Smooth muscle cell (in vitro differentiated cells): ENCODE results near the gene LCORL. TPM values are rescaled to one million over a fixed set of nuclear protein-coding genes. Genes with fewer than 3 reads are reported as not detected.

Experiments used
- DNase-seq: peaks from one replicate; lab custom pipeline; 2025; ENCODE audit not compliant: unreplicated experiment; lab: John Stamatoyannopoulos, UW
- H2AFZ ChIP-seq: fragments of 200-600 bp; sonication (generic); 2 replicates; pipeline ENCODE4 v1.6.0; 2016; ENCODE audit warnings: antibody characterized with exemption, low read depth, mild to moderate bottlenecking
- H3F3A ChIP-seq: fragments of 200-600 bp; sonication (generic); 2 replicates; pipeline ENCODE4 v1.6.0; 2017; ENCODE audit warnings: antibody characterized with exemption, low read depth
- H3K27ac ChIP-seq: fragments of 200-600 bp; sonication (generic); 2 replicates; pipeline ENCODE4 v1.5.1; 2016; ENCODE audit warnings: low read depth, mild to moderate bottlenecking
- H3K27me3 ChIP-seq: fragments of 200-600 bp; sonication (generic); 2 replicates; pipeline ENCODE4 v1.6.1; 2016; ENCODE audit warnings: low read depth, mild to moderate bottlenecking
- H3K36me3 ChIP-seq: fragments of 200-600 bp; sonication (generic); 2 replicates; pipeline ENCODE4 v1.5.1; 2016; ENCODE audit warnings: low read depth
- H3K4me1 ChIP-seq: fragments of 200-600 bp; sonication (generic); 2 replicates; pipeline ENCODE4 v1.5.1; 2016; ENCODE audit warnings: low read depth
- H3K4me2 ChIP-seq: fragments of 200-600 bp; sonication (generic); 2 replicates; pipeline ENCODE4 v1.6.0; 2016; ENCODE audit warnings: mild to moderate bottlenecking
- H3K4me3 ChIP-seq: fragments of 200-600 bp; sonication (generic); 2 replicates; pipeline ENCODE4 v1.5.1; 2016; ENCODE audit warnings: mild to moderate bottlenecking
- H3K79me2 ChIP-seq: fragments of 200-600 bp; sonication (generic); 2 replicates; pipeline ENCODE4 v1.6.0; 2016; ENCODE audit warnings: low read depth, mild to moderate bottlenecking
- H3K9ac ChIP-seq: fragments of 200-600 bp; sonication (generic); 2 replicates; pipeline ENCODE4 v1.6.0; 2016; ENCODE audit warnings: low read depth
- H3K9me3 ChIP-seq: fragments of 200-600 bp; sonication (generic); replicated peaks from 2 replicates; pipeline ENCODE4 v1.5.1; 2016; ENCODE audit warnings: low read depth
- H4K20me1 ChIP-seq: fragments of 200-600 bp; sonication (generic); 2 replicates; pipeline ENCODE4 v1.6.0; 2016; ENCODE audit warnings: low read depth
- WGBS: methylation state at CpG from one replicate; pipeline ENCODE4 v1.1.7; 2016; ENCODE audit warnings: low lambda C conversion rate; 5-methylcytosine and 5-hydroxymethylcytosine counted together
- polyA plus RNA-seq: library from polyadenylated mRNA; unstranded; fragments of >200 nt; fragmentation: Nextera tagmentation; extraction: Ambion mirVana; gene quantifications from 2 replicates; pipeline ENCODE4 v1.2.1, GENCODE V29; 2016
- total RNA-seq: library from RNA; depleted of rRNA; stranded (reverse); fragments of >200 nt; gene quantifications from 2 replicates; pipeline ENCODE4 v1.2.3, GENCODE V29; 2014
- TF ChIP-seq, protein P1 (sequence below): fragments of 200-600 bp; sonication (generic); IDR thresholded peaks from 2 replicates; pipeline ENCODE4 v1.5.1; 2017; ENCODE audit warnings: borderline replicate concordance, mild to moderate bottlenecking, antibody characterized with exemption; ENCODE audit not compliant: insufficient read depth, poor library complexity, severe bottlenecking

Gene LCORL
- total and polyA plus RNA-seq, 2 experiments from 2014 or later = 11.2 to 16.6 TPM

DNA sequence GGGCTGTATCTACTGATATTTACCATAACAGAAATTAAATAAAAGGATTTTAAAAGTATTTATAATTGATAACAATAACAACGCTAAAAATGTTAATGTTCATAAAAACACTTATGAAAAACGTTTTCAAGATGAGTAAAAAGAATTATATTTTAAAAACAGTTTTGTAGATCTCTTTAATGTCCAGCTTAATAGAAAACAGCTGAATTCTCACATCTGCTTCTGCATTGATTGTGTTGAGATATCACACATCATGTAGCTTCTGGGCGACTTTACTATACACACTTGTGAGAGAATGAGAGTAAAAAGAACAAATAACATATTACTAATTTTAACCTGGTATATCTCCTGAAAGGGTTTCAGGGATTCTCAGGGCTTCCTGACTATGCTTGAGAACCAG is 127.1 kb downstream of the LCORL start:
- no peak overlapping the region for H3K27ac ChIP-seq
- H3K4me2 ChIP-seq = no peak overlapping the region
- H3K27me3 ChIP-seq = no peaks in the 10 kb centered on the region
- H3F3A ChIP-seq = no peaks in the 10 kb centered on the region
- H4K20me1 ChIP-seq = no peaks in the 10 kb centered on the region
- H3K79me2 ChIP-seq = no peaks in the 10 kb centered on the region
- WGBS = 87% methylated on average over 3 of the region's 3 CpGs
- no peak overlapping the region for H2AFZ ChIP-seq
- no peaks in the 10 kb centered on the region for H3K36me3 ChIP-seq
- TF ChIP-seq, protein P1, sequence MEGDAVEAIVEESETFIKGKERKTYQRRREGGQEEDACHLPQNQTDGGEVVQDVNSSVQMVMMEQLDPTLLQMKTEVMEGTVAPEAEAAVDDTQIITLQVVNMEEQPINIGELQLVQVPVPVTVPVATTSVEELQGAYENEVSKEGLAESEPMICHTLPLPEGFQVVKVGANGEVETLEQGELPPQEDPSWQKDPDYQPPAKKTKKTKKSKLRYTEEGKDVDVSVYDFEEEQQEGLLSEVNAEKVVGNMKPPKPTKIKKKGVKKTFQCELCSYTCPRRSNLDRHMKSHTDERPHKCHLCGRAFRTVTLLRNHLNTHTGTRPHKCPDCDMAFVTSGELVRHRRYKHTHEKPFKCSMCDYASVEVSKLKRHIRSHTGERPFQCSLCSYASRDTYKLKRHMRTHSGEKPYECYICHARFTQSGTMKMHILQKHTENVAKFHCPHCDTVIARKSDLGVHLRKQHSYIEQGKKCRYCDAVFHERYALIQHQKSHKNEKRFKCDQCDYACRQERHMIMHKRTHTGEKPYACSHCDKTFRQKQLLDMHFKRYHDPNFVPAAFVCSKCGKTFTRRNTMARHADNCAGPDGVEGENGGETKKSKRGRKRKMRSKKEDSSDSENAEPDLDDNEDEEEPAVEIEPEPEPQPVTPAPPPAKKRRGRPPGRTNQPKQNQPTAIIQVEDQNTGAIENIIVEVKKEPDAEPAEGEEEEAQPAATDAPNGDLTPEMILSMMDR = no peak
- no peaks in the 10 kb centered on the region for H3K9me3 ChIP-seq
- H3K9ac ChIP-seq = no peak overlapping the region
- no peaks in the 10 kb centered on the region for H3K4me1 ChIP-seq
- no peak for DNase-seq
- no peak overlapping the region for H3K4me3 ChIP-seq

GRCh38 chr4:17889692-17890091 is 131.9 kb downstream of the LCORL start:
- no peaks in the 10 kb centered on the region for H3F3A ChIP-seq
- H3K36me3 ChIP-seq = no peaks in the 10 kb centered on the region
- H3K4me3 ChIP-seq = no peak overlapping the region
- no peak overlapping the region for H3K27ac ChIP-seq
- H3K4me2 ChIP-seq = no peak overlapping the region
- H4K20me1 ChIP-seq = no peaks in the 10 kb centered on the region
- no peak overlapping the region for H2AFZ ChIP-seq
- H3K9ac ChIP-seq = no peak overlapping the region
- DNase-seq = no peak
- no peaks in the 10 kb centered on the region for H3K4me1 ChIP-seq
- no peaks in the 10 kb centered on the region for H3K27me3 ChIP-seq
- TF ChIP-seq, protein P1 = no peak
- no peaks in the 10 kb centered on the region for H3K9me3 ChIP-seq
- no peaks in the 10 kb centered on the region for H3K79me2 ChIP-seq
- 100% methylated on average over 1 of the region's 1 CpG for WGBS

GRCh38 chr4:17884511-17884910 is 137.0 kb downstream of the LCORL start:
- no peaks in the 10 kb centered on the region for H3F3A ChIP-seq
- H4K20me1 ChIP-seq = no peaks in the 10 kb centered on the region
- no peaks in the 10 kb centered on the region for H3K9me3 ChIP-seq
- WGBS = 92% methylated on average over 2 of the region's 2 CpGs
- H3K27ac ChIP-seq = no peak overlapping the region
- DNase-seq = no peak
- H2AFZ ChIP-seq = no peak overlapping the region
- H3K79me2 ChIP-seq = no peaks in the 10 kb centered on the region
- no peaks in the 10 kb centered on the region for H3K36me3 ChIP-seq
- no peaks in the 10 kb centered on the region for H3K27me3 ChIP-seq
- no peak overlapping the region for H3K4me2 ChIP-seq
- H3K9ac ChIP-seq = no peak overlapping the region
- no peaks in the 10 kb centered on the region for H3K4me1 ChIP-seq
- TF ChIP-seq, protein P1 = no peak
- no peak overlapping the region for H3K4me3 ChIP-seq

GRCh38 chr4:17884063-17884462 is 137.5 kb downstream of the LCORL start:
- Histone ChIP-seq H3K9ac (no peak overlapping the region), H3K79me2 (no peaks in the 10 kb centered on the region), H4K20me1 (no peaks in the 10 kb centered on the region), H3K9me3 (no peaks in the 10 kb centered on the region), H3K27ac (no peak overlapping the region), H3K4me3 (no peak overlapping the region), H3K4me1 (no peaks in the 10 kb centered on the region), H2AFZ (no peak overlapping the region), H3K36me3 (no peaks in the 10 kb centered on the region), H3K4me2 (no peak overlapping the region), H3F3A (no peaks in the 10 kb centered on the region), H3K27me3 (no peaks in the 10 kb centered on the region)
- no peak for DNase-seq
- WGBS = 96% methylated on average over 2 of the region's 2 CpGs
- TF ChIP-seq, protein P1 = no peak
